ENCODE data around the gene KRT74.

Gene KRT74

GRCh38 chr12:52517005-52517835, 56.4 kb downstream of the KRT74 start:
- TF ChIP-seq CTCF (IDR thresholded peaks at IDR 0.05) = no peak

- TF ChIP-seq CTCF (IDR thresholded peaks at IDR 0.05) = no peak
Measured at GRCh38 chr12:52515927-52516831, 57.5 kb downstream of the KRT74 start.

All from LNCAP (cell line).